K562 (cell line): ENCODE results near the gene POLDIP3. TPM values are rescaled to one million over a fixed set of nuclear protein-coding genes. Genes with fewer than 3 reads are reported as not detected.

Experiments used
- BRD9 ChIP-seq: fragments of 450-650 bp; IDR thresholded peaks from 2 replicates; pipeline ENCODE4 v1.6.1; 2018; ENCODE audit warnings: low read depth; ENCODE audit not compliant: partially characterized antibody
- CBFB ChIP-seq: sonication (generic); formaldehyde crosslinking; IDR thresholded peaks from 2 replicates; pipeline ENCODE4 v1.4.0; 2020; ENCODE audit warnings: mild to moderate bottlenecking, missing genetic modification reagents
- CCNT2 ChIP-seq: IDR thresholded peaks from 2 replicates; pipeline ENCODE4 v1.6.1; 2011; ENCODE audit warnings: borderline replicate concordance, low read depth, mild to moderate bottlenecking, moderate library complexity, mixed read lengths, low read length; ENCODE audit not compliant: insufficient read length; ENCODE audit errors: extremely low read depth
- CHD4 ChIP-seq: fragments of 200-600 bp; sonication (generic); IDR thresholded peaks from 3 replicates; pipeline ENCODE4 v1.6.1; 2012; ENCODE audit warnings: low read depth, mild to moderate bottlenecking, mixed read lengths, low read length, inconsistent platforms; ENCODE audit not compliant: insufficient read depth, insufficient replicate concordance, poor library complexity, severe bottlenecking
- DDX20 ChIP-seq: fragments of 450-650 bp; IDR thresholded peaks from 2 replicates; pipeline ENCODE4 v1.6.1; 2016; ENCODE audit warnings: missing genetic modification characterization, low read depth, mild to moderate bottlenecking, missing compliant biosample characterization, moderate library complexity
- EHMT2 ChIP-seq: fragments of 450-650 bp; IDR thresholded peaks from 2 replicates; pipeline ENCODE4 v1.6.1; 2018; ENCODE audit warnings: antibody characterized with exemption
- FOXO4 ChIP-seq: fragments of 450-650 bp; formaldehyde crosslinking; IDR thresholded peaks from 2 replicates; pipeline ENCODE4 v1.4.0; 2020; ENCODE audit warnings: mild to moderate bottlenecking, moderate library complexity
- HDAC1 ChIP-seq, 2 experiments: fragments of 450-650 bp; IDR thresholded peaks; 2 replicates each; pipeline ENCODE4 v1.6.1; 2016 to 2017; ENCODE audit warnings: inconsistent platforms in 1 of 2, mild to moderate bottlenecking in 1 of 2, moderate library complexity in 1 of 2
- HMGN3 ChIP-seq: IDR thresholded peaks from 2 replicates; pipeline ENCODE4 v1.6.1; 2011; ENCODE audit warnings: borderline replicate concordance, low read depth, mild to moderate bottlenecking, mixed read lengths, low read length; ENCODE audit not compliant: insufficient read length; ENCODE audit errors: extremely low read depth
- HNRNPK ChIP-seq: fragments of 200-400 bp; formaldehyde crosslinking; IDR thresholded peaks from one replicate; pipeline ENCODE4 v1.6.1; 2018; ENCODE audit warnings: mild to moderate bottlenecking, low read depth, low read length; ENCODE audit not compliant: poor library complexity, severe bottlenecking
- HNRNPLL ChIP-seq: fragments of 200-400 bp; formaldehyde crosslinking; IDR thresholded peaks from 2 replicates; pipeline ENCODE4 v1.6.1; 2017; ENCODE audit warnings: low read length, low read depth, mild to moderate bottlenecking; ENCODE audit not compliant: poor library complexity, severe bottlenecking
- ILK ChIP-seq: fragments of 450-650 bp; IDR thresholded peaks from 2 replicates; pipeline ENCODE4 v1.6.1; 2016; ENCODE audit warnings: missing genetic modification characterization, low read depth, mild to moderate bottlenecking, missing compliant biosample characterization, moderate library complexity, borderline replicate concordance
- LARP7 ChIP-seq: fragments of 450-650 bp; IDR thresholded peaks from 2 replicates; pipeline ENCODE4 v1.6.1; 2016
- NFIC ChIP-seq: fragments of 450-650 bp; IDR thresholded peaks from 2 replicates; pipeline ENCODE4 v1.6.1; 2017; ENCODE audit warnings: mild to moderate bottlenecking, inconsistent platforms
- NR4A1 ChIP-seq, 2 experiments: fragments of 250-450 bp in 1 of 2; fragments of 450-650 bp in 1 of 2; sonication (Bioruptor Pico) in 1 of 2; IDR thresholded peaks; 2 replicates each; pipeline versions ENCODE4 v1.4.0 to v1.6.1; 2016 to 2020; ENCODE audit warnings: mild to moderate bottlenecking in 2 of 2, missing compliant biosample characterization in 1 of 2, missing genetic modification characterization in 1 of 2, moderate library complexity in 1 of 2
- PHF21A ChIP-seq: fragments of 450-650 bp; IDR thresholded peaks from 2 replicates; pipeline ENCODE4 v1.6.1; 2017; ENCODE audit warnings: low read depth, borderline replicate concordance
- RBFOX2 ChIP-seq: fragments of 200-400 bp; formaldehyde crosslinking; IDR thresholded peaks from 2 replicates; pipeline ENCODE4 v1.6.1; 2017; ENCODE audit warnings: low read depth, mild to moderate bottlenecking, low read length, moderate library complexity
- RBM14 ChIP-seq: fragments of 200-400 bp; formaldehyde crosslinking; IDR thresholded peaks from 2 replicates; pipeline ENCODE4 v1.6.1; 2018; ENCODE audit warnings: low read depth, mild to moderate bottlenecking, low read length, moderate library complexity, borderline replicate concordance; ENCODE audit not compliant: insufficient read depth
- RFX7 ChIP-seq: fragments of 250-450 bp; sonication (Bioruptor Pico); IDR thresholded peaks from 2 replicates; pipeline ENCODE4 v1.5.1; 2021; ENCODE audit warnings: mild to moderate bottlenecking
- SMARCE1 ChIP-seq: fragments of 450-650 bp; IDR thresholded peaks from 2 replicates; pipeline ENCODE4 v1.7.1; 2016; ENCODE audit warnings: mild to moderate bottlenecking
- TEAD2 ChIP-seq: fragments of 450-650 bp; IDR thresholded peaks from 2 replicates; pipeline ENCODE4 v1.6.1; 2016; ENCODE audit warnings: missing genetic modification characterization, control low read depth, missing compliant biosample characterization
- TEAD4 ChIP-seq, 2 experiments: sonication (generic) in 1 of 2; formaldehyde crosslinking in 1 of 2; IDR thresholded peaks; 2 replicates each; pipeline versions ENCODE4 v1.6.1 to v1.8.0; 2012 to 2022; ENCODE audit warnings: borderline replicate concordance in 1 of 2, inconsistent platforms in 1 of 2, low read length in 1 of 2, mild to moderate bottlenecking in 1 of 2, missing genetic modification reagents in 1 of 2
- USF2 ChIP-seq: sonication (generic); formaldehyde crosslinking; IDR thresholded peaks from 2 replicates; pipeline ENCODE4 v1.5.0; 2020; ENCODE audit warnings: missing genetic modification reagents
- ZBTB7A ChIP-seq: IDR thresholded peaks from 2 replicates; pipeline ENCODE4 v1.6.1; 2011; ENCODE audit warnings: low read depth, mild to moderate bottlenecking, low read length, moderate library complexity, borderline replicate concordance; ENCODE audit not compliant: control insufficient read depth
- ZNF324 ChIP-seq: fragments of 250-450 bp; sonication (Bioruptor Pico); IDR thresholded peaks from 2 replicates; pipeline ENCODE4 v1.4.0; 2020; ENCODE audit warnings: mild to moderate bottlenecking
- polyA plus RNA-seq, 8 experiments: library from polyadenylated mRNA; depleted of rRNA in 4 of 8; stranded (reverse) in 5 of 8; unstranded in 3 of 8; fragments of >200 nt; fragmentation: Nextera tagmentation in 2 of 8; fragmentation: Illumina TruSeq in 1 of 8; extraction: Ambion mirVana in 2 of 8; extraction: Trizol in 1 of 8; gene quantifications; 2 replicates each; pipeline versions ENCODE4 v1.2.1 to v1.2.3, GENCODE V29; 2011 to 2014; ENCODE audit warnings: inconsistent platforms in 1 of 8, missing spikeins in 1 of 8
- total RNA-seq, 7 experiments: library from RNA; depleted of rRNA in 6 of 7; stranded (reverse); fragments of >200 nt in 6 of 7; fragmentation: Illumina TruSeq in 2 of 7; extraction: Trizol in 2 of 7; gene quantifications; 2 replicates each; pipeline versions ENCODE4 v1.2.1 to v1.2.3, GENCODE V29; 2011 to 2021; ENCODE audit warnings: low replicate concordance in 1 of 7

The POLDIP3 gene
- total and polyA plus RNA-seq, 9 of the 15 experiments (the other 6 are each of a cell fraction or from before 2014, with no cell fraction given) = 14.3 to 53.0 (median 26.3) TPM

GRCh38 chr22:42648368-42649245 is 33.9 kb upstream of the POLDIP3 start (continued):
- TF ChIP-seq RBFOX2 (peak; percentile 57), RBM14 (no peak), DDX20 (tag) (no peak), NFIC (peak; percentile 80), CHD4 (no peak), LARP7 (no peak), HNRNPK (no peak), FOXO4 (CRISPR knock-in tag) (no peak), CBFB (no peak), SMARCE1 (no peak), CCNT2 (no peak), NR4A1 (CRISPR knock-in tag; IDR thresholded peaks at IDR 0.05) (no peak), NR4A1 (tag; IDR thresholded peaks at IDR 0.05) (no peak), ILK (tag) (no peak), ZBTB7A (no peak), HNRNPLL (peak; percentile 58), BRD9 (no peak), RFX7 (no peak), TEAD4 (IDR thresholded peaks at IDR 0.05; ENCODE audit: low read length) (no peak), TEAD4 (CRISPR knock-in tag; IDR thresholded peaks at IDR 0.05; ENCODE audit: borderline replicate concordance) (no peak), EHMT2 (no peak), PHF21A (no peak), HMGN3 (no peak), HDAC1 (IDR thresholded peaks at IDR 0.05) (peak in 1 of 2 experiments; percentile 87; a peak in 2 of 4 replicates), USF2 (CRISPR knock-in tag) (no peak), TEAD2 (tag) (no peak), ZNF324 (CRISPR knock-in tag) (no peak)
